GM06990 (cell line): ENCODE measurements around the gene JARID2.

Experiments used
- DNase-seq: peaks from one replicate; pipeline ENCODE4 v3.0.0-alpha.2; 2011; ENCODE audit not compliant: insufficient read length; ENCODE audit errors: extremely low read depth
- H3K27me3 ChIP-seq: replicated peaks from 2 replicates; pipeline ENCODE4 v1.6.0; 2011; ENCODE audit warnings: low read length; ENCODE audit not compliant: control insufficient read depth, insufficient read depth
- H3K36me3 ChIP-seq: 2 replicates; pipeline ENCODE4 v1.5.1; 2011; ENCODE audit warnings: low read length; ENCODE audit not compliant: control insufficient read depth, insufficient read depth
- H3K4me3 ChIP-seq: replicated peaks from 2 replicates; pipeline ENCODE4 v1.5.1; 2011; ENCODE audit warnings: low read depth, mild to moderate bottlenecking, control low read depth, low read length
- TF ChIP-seq, protein P1 (sequence below): IDR thresholded peaks from 2 replicates; pipeline ENCODE4 v1.5.1; 2011; ENCODE audit warnings: low read length, control low read depth, mild to moderate bottlenecking, inconsistent platforms; ENCODE audit not compliant: insufficient read depth, poor library complexity, severe bottlenecking

JARID2 gene

DNA sequence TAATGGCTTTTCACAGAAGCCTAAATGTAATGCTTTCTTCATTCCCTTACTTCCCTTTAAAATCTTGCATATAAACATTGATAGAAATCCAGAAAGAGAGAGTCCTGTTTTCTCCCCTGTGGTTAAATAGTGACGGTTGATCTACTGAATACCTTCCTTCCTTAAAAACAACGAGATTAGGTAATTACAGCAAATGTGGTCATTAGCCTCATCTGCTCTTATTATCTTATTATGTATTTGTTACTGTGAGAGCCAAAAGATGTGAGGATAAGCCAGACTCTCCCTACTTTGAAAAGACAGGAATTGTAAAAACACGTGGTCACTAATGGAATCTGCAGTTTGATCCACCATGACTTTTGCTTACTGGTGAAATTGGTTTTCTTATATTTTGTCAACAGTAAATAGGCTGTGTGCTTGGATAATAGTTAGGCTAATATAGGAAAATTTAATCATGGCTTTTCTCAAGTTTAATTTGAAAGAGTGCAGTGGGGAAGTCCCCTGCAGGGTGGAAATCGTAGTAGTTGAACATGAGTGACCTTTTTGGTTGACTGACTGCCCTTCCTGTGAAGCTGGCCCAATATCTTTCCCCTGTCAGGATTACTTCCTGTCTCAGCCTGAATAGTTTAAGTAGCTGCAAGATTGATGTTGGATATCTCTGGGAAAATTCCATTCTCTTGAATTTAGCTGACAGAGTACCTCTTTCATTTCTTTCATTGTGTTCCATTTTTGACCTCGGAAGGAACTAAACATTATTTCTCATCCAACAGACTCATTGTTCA lies 62.8 kb downstream of the JARID2 start:
- Histone ChIP-seq H3K27me3 (no peaks in the 10 kb centered on the region), H3K4me3 (no peak overlapping the region), H3K36me3 (no peaks in the 10 kb centered on the region)
- DNase-seq = no peak
- TF ChIP-seq, protein P1, sequence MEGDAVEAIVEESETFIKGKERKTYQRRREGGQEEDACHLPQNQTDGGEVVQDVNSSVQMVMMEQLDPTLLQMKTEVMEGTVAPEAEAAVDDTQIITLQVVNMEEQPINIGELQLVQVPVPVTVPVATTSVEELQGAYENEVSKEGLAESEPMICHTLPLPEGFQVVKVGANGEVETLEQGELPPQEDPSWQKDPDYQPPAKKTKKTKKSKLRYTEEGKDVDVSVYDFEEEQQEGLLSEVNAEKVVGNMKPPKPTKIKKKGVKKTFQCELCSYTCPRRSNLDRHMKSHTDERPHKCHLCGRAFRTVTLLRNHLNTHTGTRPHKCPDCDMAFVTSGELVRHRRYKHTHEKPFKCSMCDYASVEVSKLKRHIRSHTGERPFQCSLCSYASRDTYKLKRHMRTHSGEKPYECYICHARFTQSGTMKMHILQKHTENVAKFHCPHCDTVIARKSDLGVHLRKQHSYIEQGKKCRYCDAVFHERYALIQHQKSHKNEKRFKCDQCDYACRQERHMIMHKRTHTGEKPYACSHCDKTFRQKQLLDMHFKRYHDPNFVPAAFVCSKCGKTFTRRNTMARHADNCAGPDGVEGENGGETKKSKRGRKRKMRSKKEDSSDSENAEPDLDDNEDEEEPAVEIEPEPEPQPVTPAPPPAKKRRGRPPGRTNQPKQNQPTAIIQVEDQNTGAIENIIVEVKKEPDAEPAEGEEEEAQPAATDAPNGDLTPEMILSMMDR = no peak

DNA sequence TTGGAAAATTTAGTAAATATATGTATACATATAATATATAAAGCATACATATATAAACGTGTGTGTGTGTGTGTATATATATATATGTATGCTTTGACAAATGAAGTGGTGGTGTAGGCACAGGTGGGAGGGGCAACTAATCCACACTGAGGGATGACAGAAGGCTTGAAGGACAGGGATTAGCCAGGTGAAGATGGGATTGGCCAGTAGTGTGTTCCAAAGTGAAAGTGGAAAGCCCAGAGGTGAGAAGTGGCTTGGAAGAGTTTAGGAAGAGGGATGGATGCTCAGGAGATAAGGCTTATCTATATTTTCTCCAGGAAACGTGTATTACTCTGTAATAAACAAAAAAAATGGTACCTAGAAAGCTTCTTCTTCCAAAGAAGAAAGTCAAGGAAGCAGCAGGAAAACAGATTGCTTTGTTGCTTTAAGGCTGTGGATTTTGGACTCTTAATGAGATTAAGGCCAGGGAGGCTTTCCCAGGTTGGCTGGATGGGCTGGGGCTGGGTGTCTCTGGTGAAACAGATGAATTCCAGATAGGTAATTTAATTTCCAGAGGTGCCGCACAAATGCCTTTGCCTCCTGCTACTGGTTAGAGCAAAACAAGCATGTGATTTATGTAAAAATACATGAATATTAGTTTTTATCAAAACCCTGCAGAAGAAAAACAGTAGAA lies 63.9 kb downstream of the JARID2 start:
- TF ChIP-seq, protein P1 = no peak
- no peak overlapping the region for H3K4me3 ChIP-seq
- DNase-seq = no peak

DNA sequence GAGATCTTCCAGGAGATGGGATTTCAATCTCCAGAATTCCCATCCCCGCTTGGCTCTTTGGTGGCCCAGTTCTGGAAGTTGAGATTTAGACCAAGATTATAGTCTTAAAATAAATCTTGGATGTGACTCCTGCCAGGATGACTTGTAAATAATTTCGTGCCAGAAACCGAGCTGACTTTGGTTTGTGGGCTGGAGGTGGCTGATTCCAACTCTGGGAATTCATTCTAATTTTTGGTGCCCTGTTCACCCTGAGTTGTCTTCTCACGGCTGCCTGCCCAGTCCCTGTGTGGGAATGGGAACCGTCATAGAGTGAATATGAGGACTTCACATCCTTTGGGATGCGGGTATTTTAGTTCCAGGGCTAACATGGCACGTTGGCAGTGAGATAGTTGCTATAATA lies 64.8 kb downstream of the JARID2 start:
- TF ChIP-seq, protein P1 = no peak

More for the DNA sequence above, 63.9 kb downstream of the JARID2 start:
- H3K27me3 ChIP-seq = no peaks in the 10 kb centered on the region
- H3K36me3 ChIP-seq = no peaks in the 10 kb centered on the region

DNA sequence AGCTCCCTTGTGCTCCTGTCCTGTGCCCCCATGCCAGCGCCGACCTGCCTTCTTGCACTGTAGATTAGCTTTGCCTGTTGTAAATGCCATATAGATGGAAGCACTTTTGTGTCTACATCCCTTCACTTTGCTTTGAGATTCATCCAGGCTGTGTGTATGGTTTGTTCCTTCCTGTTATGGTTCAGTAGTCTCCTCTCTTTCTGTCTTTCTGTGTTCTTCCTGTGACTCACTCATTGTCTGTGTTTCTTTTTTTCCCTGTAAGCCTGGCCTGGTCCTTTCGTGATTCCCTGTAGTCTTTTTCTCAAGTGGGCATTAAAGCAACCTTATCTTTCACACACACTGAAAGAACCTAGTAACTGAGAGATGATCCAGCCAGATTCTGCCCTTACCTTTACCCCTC lies 66.6 kb downstream of the JARID2 start:
- H3K36me3 ChIP-seq = no peaks in the 10 kb centered on the region
- no peaks in the 10 kb centered on the region for H3K27me3 ChIP-seq
- H3K4me3 ChIP-seq = no peak overlapping the region
- TF ChIP-seq, protein P1 = no peak
- no peak for DNase-seq

More for the DNA sequence above, 64.8 kb downstream of the JARID2 start:
- no peak for DNase-seq
- Histone ChIP-seq H3K4me3 (no peak overlapping the region), H3K36me3 (no peaks in the 10 kb centered on the region), H3K27me3 (no peaks in the 10 kb centered on the region)

DNA sequence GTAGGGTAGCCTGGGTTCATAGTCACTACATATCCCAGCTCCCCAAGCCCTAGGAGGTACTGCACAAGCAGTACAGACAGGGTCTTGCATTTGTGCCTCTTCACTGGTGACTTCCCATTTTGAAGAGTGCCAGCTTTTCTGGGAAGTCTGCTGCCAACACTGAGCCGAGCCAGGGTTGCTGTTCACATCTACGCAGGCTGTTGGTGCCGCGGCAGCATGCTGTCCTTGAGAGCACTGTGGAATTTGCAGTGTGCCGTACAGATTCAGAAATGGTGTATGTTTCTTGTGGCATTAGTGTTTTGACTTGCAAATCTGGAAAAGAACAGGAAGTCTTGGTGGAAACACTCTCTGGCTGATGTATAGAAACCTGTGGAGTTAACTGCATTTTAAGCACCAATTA lies 67.5 kb downstream of the JARID2 start:
- Histone ChIP-seq H3K36me3 (no peaks in the 10 kb centered on the region), H3K27me3 (no peaks in the 10 kb centered on the region), H3K4me3 (no peak overlapping the region)
- TF ChIP-seq, protein P1 = no peak
- no peak for DNase-seq
